NB4 (cell line): Measurements from ENCODE around the gene SPTLC3.

Source experiments
- DNase-seq: peaks from one replicate; pipeline ENCODE4 v3.0.0; 2010; ENCODE audit warnings: low read depth
- H3K4me3 ChIP-seq: one replicate; pipeline ENCODE4 v1.5.1; 2011; ENCODE audit warnings: mild to moderate bottlenecking, low read depth, low read length, moderate library complexity
- CTCF ChIP-seq: IDR thresholded peaks from one replicate; pipeline ENCODE4 v1.5.1; 2012; ENCODE audit warnings: low read depth, low read length
- MAX ChIP-seq: IDR thresholded peaks from 2 replicates; pipeline ENCODE4 v1.6.1; 2011; ENCODE audit warnings: low read depth, low read length
- MYC ChIP-seq: IDR thresholded peaks from 2 replicates; pipeline ENCODE4 v1.6.1; 2011; ENCODE audit warnings: low read depth, low read length
- POLR2A ChIP-seq: IDR thresholded peaks from 2 replicates; pipeline ENCODE4 v1.6.1; 2011; ENCODE audit warnings: mild to moderate bottlenecking; ENCODE audit not compliant: insufficient read length; ENCODE audit errors: extremely low read depth

SPTLC3 gene

GRCh38 chr20:13017883-13018535 is 9.2 kb downstream of the SPTLC3 start:
- no peak for DNase-seq
- TF ChIP-seq CTCF (no peak), MAX (no peak), MYC (no peak), POLR2A (no peak)

GRCh38 chr20:13021205-13021970 is 12.6 kb downstream of the SPTLC3 start:
- H3K4me3 ChIP-seq, result no peak overlapping the region
- no peak for DNase-seq
- TF ChIP-seq POLR2A (no peak), MAX (no peak), CTCF (no peak), MYC (no peak)

More at GRCh38 chr20:13017883-13018535, 9.2 kb downstream of the SPTLC3 start:
- H3K4me3 ChIP-seq, result no peak overlapping the region

GRCh38 chr20:13022401-13023155 is 13.8 kb downstream of the SPTLC3 start:
- no peak for DNase-seq
- TF ChIP-seq MAX, result no peak
- TF ChIP-seq MYC, result no peak
- TF ChIP-seq POLR2A, result no peak
- no peak for TF ChIP-seq CTCF
- no peak overlapping the region for H3K4me3 ChIP-seq

- DNase-seq, result no peak
Observed at GRCh38 chr20:13024596-13024995, 15.8 kb downstream of the SPTLC3 start.

More at GRCh38 chr20:13024596-13024995, 15.8 kb downstream of the SPTLC3 start:
- TF ChIP-seq MAX (no peak), CTCF (no peak), POLR2A (no peak), MYC (no peak)
- H3K4me3 ChIP-seq, result no peak overlapping the region
